OCI-LY1 (cell line): Measurements from ENCODE around the gene PIK3R5.

ENCODE experiments used
- H2AFZ ChIP-seq: fragments of 200-600 bp; sonication (generic), shearing (Covaris generic); 2 replicates; pipeline ENCODE4 v1.6.0; 2014; ENCODE audit warnings: antibody characterized with exemption, mild to moderate bottlenecking, low read length
- H3F3A ChIP-seq: fragments of 200-600 bp; sonication (generic), shearing (Covaris generic); 2 replicates; pipeline ENCODE4 v1.6.0; 2014; ENCODE audit warnings: mild to moderate bottlenecking, antibody characterized with exemption, low read length, moderate library complexity; ENCODE audit not compliant: insufficient read depth
- H3K27ac ChIP-seq: fragments of 200-600 bp; sonication (generic); 2 replicates; pipeline ENCODE4 v1.5.1; 2014; ENCODE audit warnings: low read length, mixed run types, mild to moderate bottlenecking, low read depth; ENCODE audit not compliant: poor library complexity, severe bottlenecking
- H3K27me3 ChIP-seq: fragments of 200-600 bp; sonication (generic); 2 replicates; pipeline ENCODE4 v1.6.0; 2014; ENCODE audit warnings: antibody characterized with exemption, mild to moderate bottlenecking, low read length, moderate library complexity; ENCODE audit not compliant: insufficient read depth
- H3K36me3 ChIP-seq: fragments of 200-600 bp; sonication (generic); 2 replicates; pipeline ENCODE4 v1.6.1; 2014; ENCODE audit warnings: mild to moderate bottlenecking, antibody characterized with exemption, low read length, moderate library complexity, mixed read lengths; ENCODE audit not compliant: insufficient read depth
- H3K4me1 ChIP-seq: fragments of 200-600 bp; sonication (generic); 2 replicates; pipeline ENCODE4 v1.5.1; 2014; ENCODE audit warnings: mild to moderate bottlenecking, low read length, moderate library complexity; ENCODE audit not compliant: insufficient read depth, severe bottlenecking
- H3K4me2 ChIP-seq: fragments of 200-600 bp; sonication (generic), shearing (Covaris generic); 2 replicates; pipeline ENCODE4 v1.6.1; 2014; ENCODE audit warnings: low read length
- H3K4me3 ChIP-seq: fragments of 200-600 bp; sonication (generic); 2 replicates; pipeline ENCODE4 v1.5.1; 2014; ENCODE audit warnings: low read length, low read depth, mild to moderate bottlenecking, mixed read lengths; ENCODE audit not compliant: poor library complexity, severe bottlenecking
- H3K79me2 ChIP-seq: fragments of 200-600 bp; shearing (Covaris generic); 2 replicates; pipeline ENCODE4 v1.6.1; 2016; ENCODE audit warnings: mixed run types, low read length, mixed read lengths; ENCODE audit not compliant: insufficient read depth
- H3K9ac ChIP-seq: fragments of 200-600 bp; sonication (generic), shearing (Covaris generic); 2 replicates; pipeline ENCODE4 v1.6.1; 2014; ENCODE audit warnings: mild to moderate bottlenecking, low read length, mixed read lengths
- H3K9me2 ChIP-seq: fragments of 200-600 bp; sonication (generic), shearing (Covaris generic); 2 replicates; pipeline ENCODE4 v1.6.1; 2014; ENCODE audit warnings: low read depth, mild to moderate bottlenecking, low read length, mixed read lengths
- H3K9me3 ChIP-seq: fragments of 200-600 bp; shearing (Covaris generic); 2 replicates; pipeline ENCODE4 v1.6.1; 2014; ENCODE audit warnings: low read length, mixed read lengths
- H4K20me1 ChIP-seq: fragments of 200-600 bp; sonication (generic), shearing (Covaris generic); 2 replicates; pipeline ENCODE4 v1.6.0; 2016; ENCODE audit warnings: mild to moderate bottlenecking, low read length; ENCODE audit not compliant: insufficient read depth
- EZH2 ChIP-seq: fragments of 200-600 bp; sonication (generic), shearing (Covaris generic); IDR thresholded peaks from 2 replicates; pipeline ENCODE4 v1.8.0; 2017; ENCODE audit warnings: borderline replicate concordance, mixed run types, mild to moderate bottlenecking, antibody characterized with exemption, low read length, moderate library complexity, mixed read lengths
- TF ChIP-seq, protein P1 (sequence below): fragments of 200-600 bp; sonication (generic), shearing (Covaris generic); IDR thresholded peaks from 2 replicates; pipeline ENCODE4 v1.5.1; 2017; ENCODE audit warnings: mild to moderate bottlenecking, antibody characterized with exemption, low read length, moderate library complexity, mixed read lengths

Gene PIK3R5

GRCh38 chr17:8883353-8883752 is 82.2 kb downstream of the PIK3R5 start:
- Histone ChIP-seq H3K4me3 (no peak overlapping the region), H3K27me3 (no peaks in the 10 kb centered on the region; the same call in 1 of the 2 replicates), H3K4me1 (no peaks in the 10 kb centered on the region), H3K9me3 (no peaks in the 10 kb centered on the region), H3F3A (no peaks in the 10 kb centered on the region), H3K9ac (no peak overlapping the region), H3K36me3 (no peaks in the 10 kb centered on the region), H4K20me1 (no peaks in the 10 kb centered on the region), H3K27ac (no peak overlapping the region), H3K79me2 (no peaks in the 10 kb centered on the region), H3K4me2 (no peak overlapping the region), H2AFZ (no peak overlapping the region), H3K9me2 (no peaks in the 10 kb centered on the region)
- TF ChIP-seq, protein P1, sequence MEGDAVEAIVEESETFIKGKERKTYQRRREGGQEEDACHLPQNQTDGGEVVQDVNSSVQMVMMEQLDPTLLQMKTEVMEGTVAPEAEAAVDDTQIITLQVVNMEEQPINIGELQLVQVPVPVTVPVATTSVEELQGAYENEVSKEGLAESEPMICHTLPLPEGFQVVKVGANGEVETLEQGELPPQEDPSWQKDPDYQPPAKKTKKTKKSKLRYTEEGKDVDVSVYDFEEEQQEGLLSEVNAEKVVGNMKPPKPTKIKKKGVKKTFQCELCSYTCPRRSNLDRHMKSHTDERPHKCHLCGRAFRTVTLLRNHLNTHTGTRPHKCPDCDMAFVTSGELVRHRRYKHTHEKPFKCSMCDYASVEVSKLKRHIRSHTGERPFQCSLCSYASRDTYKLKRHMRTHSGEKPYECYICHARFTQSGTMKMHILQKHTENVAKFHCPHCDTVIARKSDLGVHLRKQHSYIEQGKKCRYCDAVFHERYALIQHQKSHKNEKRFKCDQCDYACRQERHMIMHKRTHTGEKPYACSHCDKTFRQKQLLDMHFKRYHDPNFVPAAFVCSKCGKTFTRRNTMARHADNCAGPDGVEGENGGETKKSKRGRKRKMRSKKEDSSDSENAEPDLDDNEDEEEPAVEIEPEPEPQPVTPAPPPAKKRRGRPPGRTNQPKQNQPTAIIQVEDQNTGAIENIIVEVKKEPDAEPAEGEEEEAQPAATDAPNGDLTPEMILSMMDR, result no peak
- no peak for TF ChIP-seq EZH2

DNA sequence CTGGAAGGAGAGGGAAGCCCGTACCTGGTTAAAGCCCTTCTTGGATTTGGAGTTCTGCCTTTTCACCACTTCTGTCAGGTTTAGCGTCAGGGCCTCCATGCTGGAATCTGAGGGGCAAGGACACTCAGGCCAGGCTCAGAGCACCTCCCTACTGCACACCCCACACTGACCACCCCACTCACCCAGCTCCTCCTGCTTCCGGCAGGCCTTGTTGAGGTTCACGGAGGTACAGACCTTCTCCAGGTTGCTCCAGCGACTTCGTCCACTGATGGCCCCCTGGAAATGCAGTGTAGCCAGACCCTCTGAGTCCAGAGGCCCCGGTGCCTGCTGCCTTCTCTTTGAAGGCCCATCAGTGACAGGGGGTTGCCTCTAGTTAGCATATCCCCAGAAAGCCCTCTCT is 83.9 kb downstream of the PIK3R5 start:
- Histone ChIP-seq H3K4me2 (no peak overlapping the region), H3K27me3 (no peaks in the 10 kb centered on the region; the same call in 1 of the 2 replicates), H4K20me1 (no peaks in the 10 kb centered on the region), H3K4me1 (no peaks in the 10 kb centered on the region), H3K36me3 (no peaks in the 10 kb centered on the region), H3K9ac (no peak overlapping the region), H3K4me3 (no peak overlapping the region), H3K9me2 (no peaks in the 10 kb centered on the region), H3K9me3 (no peaks in the 10 kb centered on the region), H3F3A (no peaks in the 10 kb centered on the region), H3K27ac (no peak overlapping the region), H2AFZ (no peak overlapping the region), H3K79me2 (no peaks in the 10 kb centered on the region)
- TF ChIP-seq, protein P1, result no peak
- no peak for TF ChIP-seq EZH2

DNA sequence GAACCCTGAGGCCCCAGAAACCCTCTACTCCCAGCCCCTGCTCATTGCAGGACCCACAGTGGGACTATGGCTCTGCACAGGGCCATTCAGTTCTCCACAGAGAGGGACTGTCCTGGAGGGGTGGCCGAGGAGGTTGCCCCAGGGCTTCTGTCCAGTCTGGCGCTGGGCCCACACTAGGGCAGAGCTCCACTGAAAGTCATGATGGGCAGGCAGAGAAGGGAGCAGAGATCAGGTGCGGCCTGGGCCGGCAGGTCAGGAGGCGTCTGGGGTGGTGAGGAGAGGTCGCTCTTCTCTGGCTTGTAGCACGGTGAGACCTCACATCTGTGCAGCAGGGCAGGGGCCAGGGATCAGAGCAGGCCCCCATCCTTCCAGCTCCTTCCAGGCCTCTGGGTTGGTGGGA is 85.0 kb downstream of the PIK3R5 start:
- Histone ChIP-seq H4K20me1 (no peaks in the 10 kb centered on the region), H3K27me3 (no peaks in the 10 kb centered on the region; the same call in 1 of the 2 replicates), H3F3A (no peaks in the 10 kb centered on the region), H3K9me2 (no peaks in the 10 kb centered on the region), H3K4me3 (no peak overlapping the region), H3K27ac (no peak overlapping the region), H3K79me2 (no peaks in the 10 kb centered on the region), H3K9me3 (no peaks in the 10 kb centered on the region), H3K4me2 (no peak overlapping the region), H2AFZ (no peak overlapping the region), H3K9ac (no peak overlapping the region), H3K4me1 (no peaks in the 10 kb centered on the region), H3K36me3 (no peaks in the 10 kb centered on the region)
- TF ChIP-seq EZH2, result no peak
- TF ChIP-seq, protein P1, result no peak
